ENCODE measurements around the gene MAGI1. TPM values are rescaled to one million over a fixed set of nuclear protein-coding genes. Genes with fewer than 3 reads are reported as not detected.

MAGI1 gene
- total RNA-seq, 1 donor from 2014 or later, result 18.7 TPM

DNA sequence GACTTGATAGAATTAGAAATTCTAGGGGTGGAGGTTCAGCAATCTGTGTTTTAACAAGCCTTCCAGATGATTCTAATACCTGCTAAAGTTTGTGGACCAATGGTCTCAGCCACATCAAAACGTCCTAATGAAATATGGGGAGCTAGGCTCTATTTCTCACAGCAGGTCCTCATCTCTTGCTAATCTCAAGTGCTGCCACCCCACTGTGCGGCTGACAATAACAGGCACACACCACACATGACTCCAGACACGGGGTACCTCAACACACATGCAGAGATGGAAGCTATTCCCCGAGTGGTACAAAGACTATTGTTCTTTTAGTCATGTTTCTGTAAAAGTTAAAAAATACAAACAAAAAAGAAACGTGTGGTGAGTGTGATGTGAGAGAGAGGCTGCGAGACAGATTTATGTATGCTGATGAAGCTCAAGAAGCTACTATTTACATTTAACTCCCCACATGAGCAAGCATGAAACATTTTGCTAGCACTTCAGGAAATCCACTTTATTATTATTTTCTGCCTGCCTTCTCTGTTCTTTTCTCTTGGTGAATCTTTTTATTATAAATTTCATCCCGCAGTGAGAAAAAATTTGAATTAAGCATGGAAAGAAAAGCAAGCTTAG is 405.6 kb downstream of the MAGI1 start:
- H3K27me3 Mint-ChIP-seq (ENCODE audit: low read depth), result no peaks in the 10 kb centered on the region
- no peak overlapping the region for H3K27ac Mint-ChIP-seq (ENCODE audit: unreplicated experiment)
- no peaks in the 10 kb centered on the region for H3K36me3 Mint-ChIP-seq (ENCODE audit: low read depth)
- TF ChIP-seq, protein P1, sequence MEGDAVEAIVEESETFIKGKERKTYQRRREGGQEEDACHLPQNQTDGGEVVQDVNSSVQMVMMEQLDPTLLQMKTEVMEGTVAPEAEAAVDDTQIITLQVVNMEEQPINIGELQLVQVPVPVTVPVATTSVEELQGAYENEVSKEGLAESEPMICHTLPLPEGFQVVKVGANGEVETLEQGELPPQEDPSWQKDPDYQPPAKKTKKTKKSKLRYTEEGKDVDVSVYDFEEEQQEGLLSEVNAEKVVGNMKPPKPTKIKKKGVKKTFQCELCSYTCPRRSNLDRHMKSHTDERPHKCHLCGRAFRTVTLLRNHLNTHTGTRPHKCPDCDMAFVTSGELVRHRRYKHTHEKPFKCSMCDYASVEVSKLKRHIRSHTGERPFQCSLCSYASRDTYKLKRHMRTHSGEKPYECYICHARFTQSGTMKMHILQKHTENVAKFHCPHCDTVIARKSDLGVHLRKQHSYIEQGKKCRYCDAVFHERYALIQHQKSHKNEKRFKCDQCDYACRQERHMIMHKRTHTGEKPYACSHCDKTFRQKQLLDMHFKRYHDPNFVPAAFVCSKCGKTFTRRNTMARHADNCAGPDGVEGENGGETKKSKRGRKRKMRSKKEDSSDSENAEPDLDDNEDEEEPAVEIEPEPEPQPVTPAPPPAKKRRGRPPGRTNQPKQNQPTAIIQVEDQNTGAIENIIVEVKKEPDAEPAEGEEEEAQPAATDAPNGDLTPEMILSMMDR (IDR thresholded peaks at IDR 0.05), result no peak
- H3K4me3 Mint-ChIP-seq (ENCODE audit: unreplicated experiment), result no peak overlapping the region
- peaks cover 6% of the 10 kb centered on the region for H3K4me1 Mint-ChIP-seq (ENCODE audit: low read depth)
- no peak for DNase-seq (ENCODE audit: low spot score)
- no peaks in the 10 kb centered on the region for H3K9me3 Mint-ChIP-seq (ENCODE audit: low read depth)

DNA sequence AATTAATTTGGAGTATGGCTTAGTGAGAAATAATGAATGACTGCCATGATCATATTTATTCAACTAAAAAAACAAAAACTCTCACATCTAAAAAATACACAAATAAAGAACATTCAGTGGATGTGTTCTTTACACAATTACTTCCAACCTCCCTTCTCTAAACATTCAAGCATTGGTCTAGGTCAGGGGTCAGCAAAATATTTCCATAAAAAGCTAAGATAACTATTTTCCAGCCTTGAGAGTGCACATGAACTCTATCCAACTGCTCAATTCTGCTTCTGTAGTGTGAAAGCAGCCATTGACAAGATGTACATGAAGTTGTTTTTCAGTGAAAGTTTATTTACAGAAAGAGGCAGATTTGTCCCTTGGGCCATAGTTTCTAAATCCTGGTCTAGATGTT is 406.3 kb downstream of the MAGI1 start:
- TF ChIP-seq, protein P1 (IDR thresholded peaks at IDR 0.05), result no peak
- no peaks in the 10 kb centered on the region for H3K27me3 Mint-ChIP-seq (ENCODE audit: low read depth)
- H3K36me3 Mint-ChIP-seq (ENCODE audit: low read depth), result no peaks in the 10 kb centered on the region
- H3K4me3 Mint-ChIP-seq (ENCODE audit: unreplicated experiment), result no peak overlapping the region
- H3K9me3 Mint-ChIP-seq (ENCODE audit: low read depth), result no peaks in the 10 kb centered on the region
- DNase-seq (ENCODE audit: low spot score), result no peak
- peaks cover 6% of the 10 kb centered on the region for H3K4me1 Mint-ChIP-seq (ENCODE audit: low read depth)
- no peak overlapping the region for H3K27ac Mint-ChIP-seq (ENCODE audit: unreplicated experiment)

DNA sequence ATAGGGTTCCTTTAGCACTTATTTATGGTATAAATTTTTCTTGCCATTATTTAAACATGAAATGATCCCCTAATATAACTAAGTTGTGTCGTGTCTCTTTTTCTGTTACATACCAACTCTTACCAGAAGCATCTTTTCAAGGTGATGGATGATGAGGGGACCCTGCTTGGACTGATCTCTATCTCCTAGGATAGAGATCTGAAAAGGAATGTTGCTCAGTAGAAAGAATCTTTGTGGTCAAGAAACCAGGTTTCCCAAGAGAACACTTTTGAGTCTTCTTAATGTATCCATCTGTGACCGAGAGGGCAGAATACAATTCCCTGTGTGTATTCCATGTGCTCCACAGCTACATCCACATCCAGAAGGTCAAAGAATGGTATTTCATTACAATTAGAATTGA is 409.7 kb downstream of the MAGI1 start:
- Mint-ChIP-seq H3K4me1 (ENCODE audit: low read depth) (peaks cover 13% of the 10 kb centered on the region), H3K9me3 (ENCODE audit: low read depth) (no peaks in the 10 kb centered on the region), H3K27ac (ENCODE audit: unreplicated experiment) (no peak overlapping the region), H3K27me3 (ENCODE audit: low read depth) (no peaks in the 10 kb centered on the region), H3K36me3 (ENCODE audit: low read depth) (no peaks in the 10 kb centered on the region), H3K4me3 (ENCODE audit: unreplicated experiment) (no peak overlapping the region)
- DNase-seq (ENCODE audit: low spot score), result no peak
- TF ChIP-seq, protein P1 (IDR thresholded peaks at IDR 0.05), result no peak

DNA sequence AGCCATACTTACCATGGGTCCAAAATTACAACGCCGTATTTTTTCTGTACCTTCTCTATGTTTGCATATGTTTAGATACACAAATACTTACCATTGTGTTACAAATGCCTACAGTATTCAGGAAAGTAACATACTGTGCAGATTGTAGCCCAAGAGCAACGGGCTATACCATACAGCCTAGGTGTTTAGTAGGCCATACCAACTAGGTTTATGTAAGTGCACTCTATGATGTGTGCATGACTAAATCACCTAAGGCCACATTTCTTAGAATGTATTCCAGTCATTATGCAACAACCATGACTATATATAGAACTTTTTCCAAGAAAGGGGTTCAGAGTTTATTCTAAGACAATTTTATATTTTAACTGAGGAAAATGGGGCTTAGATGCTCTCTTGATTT is 411.7 kb downstream of the MAGI1 start:
- Mint-ChIP-seq H3K27me3 (ENCODE audit: low read depth) (no peaks in the 10 kb centered on the region), H3K27ac (ENCODE audit: unreplicated experiment) (no peak overlapping the region), H3K9me3 (ENCODE audit: low read depth) (no peaks in the 10 kb centered on the region), H3K36me3 (ENCODE audit: low read depth) (no peaks in the 10 kb centered on the region), H3K4me1 (ENCODE audit: low read depth) (peaks cover 7% of the 10 kb centered on the region), H3K4me3 (ENCODE audit: unreplicated experiment) (no peak overlapping the region)
- DNase-seq (ENCODE audit: low spot score), result no peak
- TF ChIP-seq, protein P1 (IDR thresholded peaks at IDR 0.05), result no peak

DNA sequence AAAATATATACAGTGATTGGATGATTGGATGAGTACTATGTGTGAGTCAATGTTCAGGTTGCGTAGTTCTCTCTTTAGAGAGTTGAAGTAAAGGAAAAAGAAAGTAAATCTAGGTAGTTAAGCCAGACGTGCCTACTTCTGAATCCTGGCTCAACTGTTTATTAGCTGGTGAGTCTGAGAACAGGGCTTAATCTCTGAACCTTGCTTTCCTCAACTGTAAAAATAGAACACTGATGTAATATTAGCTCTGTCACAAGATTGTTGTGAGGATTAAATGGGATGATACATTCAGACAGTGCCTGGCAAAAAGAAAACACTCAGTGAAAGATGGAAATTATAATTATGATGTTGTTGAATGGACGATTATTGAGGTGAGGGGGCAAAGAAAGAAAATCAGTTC is 413.4 kb downstream of the MAGI1 start:
- no peaks in the 10 kb centered on the region for H3K9me3 Mint-ChIP-seq (ENCODE audit: low read depth)
- no peaks in the 10 kb centered on the region for H3K36me3 Mint-ChIP-seq (ENCODE audit: low read depth)
- TF ChIP-seq, protein P1 (IDR thresholded peaks at IDR 0.05), result no peak
- H3K27me3 Mint-ChIP-seq (ENCODE audit: low read depth), result no peaks in the 10 kb centered on the region
- no peak for DNase-seq (ENCODE audit: low spot score)
- H3K4me1 Mint-ChIP-seq (ENCODE audit: low read depth), result peaks cover 7% of the 10 kb centered on the region
- no peak overlapping the region for H3K4me3 Mint-ChIP-seq (ENCODE audit: unreplicated experiment)
- H3K27ac Mint-ChIP-seq (ENCODE audit: unreplicated experiment), result no peak overlapping the region
